Heart left ventricle (tissue), 13 donors: ENCODE data around the gene GALNTL6.

Experiments used
- POLR2A ChIP-seq, 2 donors: fragments of 450-650 bp; IDR thresholded peaks; one replicate each; pipeline ENCODE4 v1.6.1; 2017; ENCODE audit warnings: antibody characterized with exemption in 2 of 2, mild to moderate bottlenecking in 2 of 2, moderate library complexity in 2 of 2
- TF ChIP-seq, protein P1 (sequence below), 12 donors: fragments of 200-600 bp; sonication (generic) in 4 of 12; IDR thresholded peaks; one replicate each; pipeline versions ENCODE4 v1.5.0 to v1.8.0; 2018 to 2022; ENCODE audit warnings: antibody characterized with exemption in 12 of 12, mild to moderate bottlenecking in 5 of 12
- donor health status: ischemic (EF 13 %, LVEDD 7.1; RV severe dilation, severe dysfunction).
- donor health status: DM: no; HTN: yes; CAD: no.
- donor health status: DM: no; HTN: no; CAD: no.
- donor health status: ischemic (EF 25% LVEDD 6.9; RV normal size, moderate dysfunction).
- donor health status: ischemic (EF 25% LVEDD 5.7; RV mildly dilated, moderate dysfunction).
- donor health status: ischemic (EF 35%, LVEDD 5.7; RV mildly dilated, moderate dysfunction).
- donor health status: nonischemic (EF 11% LVEDD 7.7; RV severe dilation, severe dysfunction).
- donor health status: DM: yes; HTN: yes; CAD: no.
- donor health status: PGD.
- donor health status: ischemic (EF 29% LVEDD 5.4; RV normal size, mild dysfunction).
- donor health status: nonischemic (EF 23%, LVEDD 6.1; RV moderate dilation, normal function).

DNA sequence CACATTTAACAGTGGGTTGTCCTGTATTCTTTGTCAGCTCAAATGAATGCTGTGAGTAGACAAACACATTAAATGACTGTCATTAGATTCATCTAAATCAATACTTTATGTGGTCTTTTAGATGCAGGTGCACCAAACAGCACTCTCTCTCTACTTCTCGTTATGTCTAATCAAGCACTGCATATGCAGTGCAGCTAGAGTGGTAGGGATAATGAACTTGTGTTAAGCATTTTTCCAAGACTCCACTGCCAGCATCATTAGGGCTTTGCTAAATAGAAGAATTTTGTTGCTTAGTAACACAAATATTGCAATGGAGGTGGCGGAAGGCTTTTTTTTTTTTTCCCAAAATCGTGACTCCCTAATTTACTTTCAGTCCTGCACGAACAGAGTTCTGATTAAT, 908.5 kb downstream of the GALNTL6 start:
- no peak for TF ChIP-seq POLR2A (IDR thresholded peaks at IDR 0.05)
- TF ChIP-seq, protein P1, sequence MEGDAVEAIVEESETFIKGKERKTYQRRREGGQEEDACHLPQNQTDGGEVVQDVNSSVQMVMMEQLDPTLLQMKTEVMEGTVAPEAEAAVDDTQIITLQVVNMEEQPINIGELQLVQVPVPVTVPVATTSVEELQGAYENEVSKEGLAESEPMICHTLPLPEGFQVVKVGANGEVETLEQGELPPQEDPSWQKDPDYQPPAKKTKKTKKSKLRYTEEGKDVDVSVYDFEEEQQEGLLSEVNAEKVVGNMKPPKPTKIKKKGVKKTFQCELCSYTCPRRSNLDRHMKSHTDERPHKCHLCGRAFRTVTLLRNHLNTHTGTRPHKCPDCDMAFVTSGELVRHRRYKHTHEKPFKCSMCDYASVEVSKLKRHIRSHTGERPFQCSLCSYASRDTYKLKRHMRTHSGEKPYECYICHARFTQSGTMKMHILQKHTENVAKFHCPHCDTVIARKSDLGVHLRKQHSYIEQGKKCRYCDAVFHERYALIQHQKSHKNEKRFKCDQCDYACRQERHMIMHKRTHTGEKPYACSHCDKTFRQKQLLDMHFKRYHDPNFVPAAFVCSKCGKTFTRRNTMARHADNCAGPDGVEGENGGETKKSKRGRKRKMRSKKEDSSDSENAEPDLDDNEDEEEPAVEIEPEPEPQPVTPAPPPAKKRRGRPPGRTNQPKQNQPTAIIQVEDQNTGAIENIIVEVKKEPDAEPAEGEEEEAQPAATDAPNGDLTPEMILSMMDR (IDR thresholded peaks at IDR 0.05) = no peak
